ENCODE measurements around the gene RPL39L. TPM values are rescaled to one million over a fixed set of nuclear protein-coding genes. Genes with fewer than 3 reads are reported as not detected.
"Not testable (repeated sequence)": the region's sequence is repeated elsewhere in the genome, so short reads cannot be mapped to it uniquely, and the experiment has no call there.

The RPL39L gene
- total RNA-seq, 2 experiments from 2014 or later, result 18.2 to 21.4 TPM

DNA sequence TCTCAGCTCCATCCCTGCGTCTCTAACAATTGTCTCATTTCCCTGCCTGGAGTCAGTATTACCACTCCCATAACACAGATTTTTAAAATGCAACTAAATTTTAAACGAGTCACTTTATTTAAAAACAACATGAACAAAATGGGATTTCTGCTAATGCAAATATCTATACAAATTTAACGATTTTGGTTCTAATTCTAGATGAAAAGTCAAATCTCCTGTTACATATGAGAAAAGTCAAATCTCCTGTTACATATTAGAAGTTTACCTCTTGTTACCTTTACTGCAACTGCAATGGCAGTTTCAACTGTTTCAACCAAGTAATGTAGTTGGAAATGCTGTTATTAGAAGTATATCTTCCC, 578 bp upstream of the RPL39L start:
- no peak for DNase-seq
- CTCF ChIA-PET, result interaction anchor here (0.6 to 5.7 kb wide), 36 partner anchors 10 to 538 kb away, joined by 3 to 81 read pairs (median 6); partner anchors contain the start of gene EIF4A2
- ATAC-seq, result no peak
- Mint-ChIP-seq H3K27me3 (no peaks in the 10 kb centered on the region), H3K4me1 (peaks cover 27% of the 10 kb centered on the region), H3K9me3 (ENCODE audit: low read depth) (peaks cover 20% of the 10 kb centered on the region), H3K27ac (peak overlapping the region; percentile 95), H3K36me3 (ENCODE audit: low read depth) (peaks cover 26% of the 10 kb centered on the region), H3K4me3 (peak overlapping the region; percentile 79)
- POLR2A ChIA-PET, result interaction anchor here (0.5 to 1.3 kb wide), 5 partner anchors 25 to 333 kb away, joined by 3 to 5 read pairs (median 3); no protein-coding TSS in a partner anchor
- intact Hi-C loops (cut with DNase I, micrococcal nuclease), result loop anchor here (1.0 to 5.0 kb wide), 12 partner anchors 10 to 1992 kb away; partner anchors contain the start of genes DNAJB11 (in 1 of the 2), EIF4A2 (in 1 of the 2), ST6GAL1 (in 1 of the 2) and TRA2B (in 1 of the 2)

GRCh38 chr3:187136936-187137335, 2.4 kb downstream of the RPL39L start:
- Mint-ChIP-seq H3K4me3 (no peak overlapping the region), H3K27me3 (no peaks in the 10 kb centered on the region), H3K36me3 (ENCODE audit: low read depth) (peaks cover 28% of the 10 kb centered on the region), H3K27ac (no peak overlapping the region), H3K4me1 (peaks cover 34% of the 10 kb centered on the region), H3K9me3 (ENCODE audit: low read depth) (peaks cover 13% of the 10 kb centered on the region)
- CTCF ChIA-PET, result interaction anchor here (0.8 to 5.7 kb wide), 4 partner anchors 13 to 28 kb away, joined by 3 to 81 read pairs (median 4); no protein-coding TSS in a partner anchor
- DNase-seq, result peak; percentile 38
- intact Hi-C loops (cut with DNase I, micrococcal nuclease), result loop anchor here (5.0 kb wide), 3 partner anchors 110 to 1995 kb away; partner anchors contain the start of gene TRA2B (in 1 of the 2)
- POLR2A ChIA-PET, result interaction anchor here (0.6 to 0.8 kb wide), 2 partner anchors 8 to 16 kb away, joined by 3 to 4 read pairs; no protein-coding TSS in a partner anchor
- no peak for ATAC-seq

- Mint-ChIP-seq H3K4me3 (no peak overlapping the region), H3K36me3 (ENCODE audit: low read depth) (peaks cover 28% of the 10 kb centered on the region), H3K9me3 (ENCODE audit: low read depth) (peaks cover 11% of the 10 kb centered on the region), H3K27ac (no peak overlapping the region), H3K27me3 (no peaks in the 10 kb centered on the region), H3K4me1 (peaks cover 38% of the 10 kb centered on the region)
- ATAC-seq (no peak), DNase-seq (no peak)
- intact Hi-C loops (cut with DNase I, micrococcal nuclease), result loop anchor here (5.0 kb wide), 3 partner anchors 109 to 1996 kb away; partner anchors contain the start of gene TRA2B (in 1 of the 2)
- POLR2A ChIA-PET, result interaction anchor here (0.6 to 0.8 kb wide), 2 partner anchors 7 to 17 kb away, joined by 3 to 4 read pairs; no protein-coding TSS in a partner anchor
- CTCF ChIA-PET, result interaction anchor here (0.9 to 5.7 kb wide), 3 partner anchors 14 to 287 kb away, joined by 5 to 81 read pairs (median 7); no protein-coding TSS in a partner anchor
Observed at GRCh38 chr3:187136337-187136736, 3.0 kb downstream of the RPL39L start.

DNA sequence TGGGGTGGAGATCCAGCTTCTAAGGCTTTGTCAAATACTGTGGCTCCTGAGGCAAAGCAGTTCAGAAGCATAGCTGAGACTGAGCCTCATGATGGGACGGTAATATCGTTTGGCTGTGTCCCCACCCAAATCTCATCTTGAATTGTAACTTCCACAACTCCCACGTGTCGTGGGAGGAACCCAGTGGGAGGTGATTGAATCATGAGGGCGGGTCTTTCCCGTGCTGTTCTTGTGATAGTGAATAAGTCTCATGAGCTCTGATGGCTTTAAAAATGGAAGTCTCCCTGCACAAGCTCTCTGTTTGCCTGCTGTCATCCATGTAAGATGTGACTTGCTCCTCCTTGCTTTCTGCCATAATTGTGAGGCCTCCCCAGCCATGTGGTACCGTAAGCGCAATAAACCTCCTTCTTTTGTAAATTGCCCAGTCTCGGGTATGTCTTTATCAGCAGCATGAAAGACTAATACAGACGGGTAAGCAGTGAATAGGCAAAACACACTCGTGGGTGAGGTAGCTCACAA, 4.1 kb downstream of the RPL39L start:
- H3K4me1 Mint-ChIP-seq, result peaks cover 49% of the 10 kb centered on the region
- H3K36me3 Mint-ChIP-seq (ENCODE audit: low read depth), result peaks cover 35% of the 10 kb centered on the region

DNA sequence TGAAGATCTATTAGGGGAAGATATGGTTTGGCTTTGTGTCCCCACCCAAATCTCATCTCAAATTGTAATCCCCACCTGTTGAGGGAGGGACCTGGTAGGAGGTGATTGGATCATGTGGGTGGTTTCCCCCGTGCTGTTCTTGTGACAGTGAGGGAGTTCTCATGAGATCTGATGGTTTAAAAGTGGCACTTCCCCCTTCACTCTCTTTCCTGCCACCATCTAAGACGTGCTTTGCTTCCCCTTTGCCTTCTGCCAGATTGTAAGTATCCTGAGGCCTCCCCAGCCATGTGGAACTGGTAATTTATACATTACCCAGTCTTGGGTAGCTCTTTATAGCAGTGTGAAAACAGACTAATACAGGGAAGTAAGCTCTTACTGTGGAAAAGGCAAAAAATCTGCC, 6.1 kb downstream of the RPL39L start:
- H3K27me3 Mint-ChIP-seq; H3K4me3 Mint-ChIP-seq; DNase-seq; intact Hi-C loops (cut with DNase I, micrococcal nuclease); POLR2A ChIA-PET; ATAC-seq; H3K27ac Mint-ChIP-seq: not testable (repeated sequence)
- H3K4me1 Mint-ChIP-seq, result peaks cover 48% of the 10 kb centered on the region
- H3K36me3 Mint-ChIP-seq (ENCODE audit: low read depth), result peaks cover 39% of the 10 kb centered on the region
- peaks cover 25% of the 10 kb centered on the region for H3K9me3 Mint-ChIP-seq (ENCODE audit: low read depth)
- CTCF ChIA-PET, result interaction anchor here (0.6 to 1.3 kb wide), 2 partner anchors 20 to 378 kb away, joined by 3 to 5 read pairs; no protein-coding TSS in a partner anchor

More for the DNA sequence above, 4.1 kb downstream of the RPL39L start:
- peaks cover 14% of the 10 kb centered on the region for H3K9me3 Mint-ChIP-seq (ENCODE audit: low read depth)
- H3K27ac Mint-ChIP-seq, H3K4me3 Mint-ChIP-seq, POLR2A ChIA-PET, H3K27me3 Mint-ChIP-seq, ATAC-seq, DNase-seq: not testable (repeated sequence)
- intact Hi-C loops (cut with DNase I, micrococcal nuclease), result loop anchor here (5.0 kb wide), 3 partner anchors 108 to 1997 kb away; partner anchors contain the start of gene TRA2B (in 1 of the 2)
- CTCF ChIA-PET, result interaction anchor here (0.6 to 1.9 kb wide), 2 partner anchors 85 to 286 kb away, joined by 3 to 7 read pairs; no protein-coding TSS in a partner anchor

GRCh38 chr3:187132666-187133065, 6.6 kb downstream of the RPL39L start:
- peaks cover 25% of the 10 kb centered on the region for H3K9me3 Mint-ChIP-seq (ENCODE audit: low read depth)
- DNase-seq (no peak), ATAC-seq (no peak)
- peaks cover 38% of the 10 kb centered on the region for H3K36me3 Mint-ChIP-seq (ENCODE audit: low read depth)
- no peak overlapping the region for H3K27ac Mint-ChIP-seq
- intact Hi-C loops (cut with DNase I, micrococcal nuclease), result no loop called here
- H3K4me1 Mint-ChIP-seq, result peaks cover 47% of the 10 kb centered on the region
- POLR2A ChIA-PET, result no interaction called here
- H3K4me3 Mint-ChIP-seq, result no peak overlapping the region
- CTCF ChIA-PET, result interaction anchor here (0.6 to 4.7 kb wide), 3 partner anchors 19 to 1366 kb away, joined by 3 to 29 read pairs (median 5); no protein-coding TSS in a partner anchor
- no peaks in the 10 kb centered on the region for H3K27me3 Mint-ChIP-seq

DNA sequence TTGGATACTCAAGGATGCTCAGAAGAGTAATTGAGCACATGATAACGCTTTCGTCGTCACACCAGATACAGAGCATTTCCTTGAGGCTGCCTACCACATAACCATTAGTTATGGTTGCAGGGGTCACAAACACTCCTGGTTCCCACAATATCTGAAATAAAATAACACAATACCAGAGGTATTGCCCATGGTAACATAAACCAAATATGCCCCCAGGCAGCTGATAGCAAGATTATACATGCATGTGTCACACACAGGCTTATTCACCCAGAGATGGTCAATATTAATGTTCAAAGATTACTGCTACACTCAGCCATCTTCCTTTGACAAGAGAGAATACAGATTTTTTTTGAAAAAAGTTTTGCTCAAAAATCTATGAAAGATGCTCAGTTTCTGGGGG, 7.3 kb downstream of the RPL39L start:
- Mint-ChIP-seq H3K27ac (peak overlapping the region; percentile 55), H3K4me3 (no peak overlapping the region), H3K4me1 (peaks cover 47% of the 10 kb centered on the region), H3K27me3 (no peaks in the 10 kb centered on the region), H3K9me3 (ENCODE audit: low read depth) (peaks cover 26% of the 10 kb centered on the region), H3K36me3 (ENCODE audit: low read depth) (peaks cover 40% of the 10 kb centered on the region)
- POLR2A ChIA-PET, result no interaction called here
- ATAC-seq (no peak), DNase-seq (no peak)
- intact Hi-C loops (cut with DNase I, micrococcal nuclease), result loop anchor here in 1 of 2 experiments (2.0 kb wide), 1 partner anchor 103 kb away; no protein-coding TSS in a partner anchor
- CTCF ChIA-PET, result interaction anchor here (0.7 to 4.7 kb wide), 5 partner anchors 8 to 306 kb away, joined by 3 to 38 read pairs (median 6); partner anchors contain the start of gene RPL39L

GRCh38 chr3:187130346-187131066, 8.8 kb downstream of the RPL39L start:
- peaks cover 35% of the 10 kb centered on the region for H3K4me1 Mint-ChIP-seq
- peak; percentile 92 for ATAC-seq
- peak overlapping the region; percentile 55 for H3K4me3 Mint-ChIP-seq
- POLR2A ChIA-PET, result no interaction called here
- CTCF ChIA-PET, result interaction anchor here (1.4 to 4.7 kb wide), 5 partner anchors 9 to 281 kb away, joined by 3 to 38 read pairs (median 6); partner anchors contain the start of gene RPL39L
- no peaks in the 10 kb centered on the region for H3K27me3 Mint-ChIP-seq
- DNase-seq, result peak; percentile 63
- intact Hi-C loops (cut with DNase I, micrococcal nuclease), result loop anchor here (1.0 to 2.0 kb wide), 2 partner anchors 9 to 102 kb away; partner anchors contain the start of gene RPL39L (in 2 of the 2)
- peaks cover 23% of the 10 kb centered on the region for H3K9me3 Mint-ChIP-seq (ENCODE audit: low read depth)
- H3K36me3 Mint-ChIP-seq (ENCODE audit: low read depth), result peaks cover 35% of the 10 kb centered on the region
- H3K27ac Mint-ChIP-seq, result peak overlapping the region; percentile 98

GRCh38 chr3:187125319-187126031, 13.8 kb downstream of the RPL39L start:
- Mint-ChIP-seq H3K27me3 (no peaks in the 10 kb centered on the region), H3K9me3 (ENCODE audit: low read depth) (peaks cover 16% of the 10 kb centered on the region), H3K27ac (no peak overlapping the region), H3K4me1 (peaks cover 16% of the 10 kb centered on the region), H3K4me3 (no peak overlapping the region), H3K36me3 (ENCODE audit: low read depth) (peaks cover 19% of the 10 kb centered on the region)
- POLR2A ChIA-PET, result no interaction called here
- no peak for ATAC-seq
- DNase-seq, result no peak
- CTCF ChIA-PET, result interaction anchor here (1.5 kb wide), 1 partner anchor 40 kb away, joined by 3 read pairs; no protein-coding TSS in a partner anchor
- intact Hi-C loops (cut with DNase I, micrococcal nuclease), result no loop called here

DNA sequence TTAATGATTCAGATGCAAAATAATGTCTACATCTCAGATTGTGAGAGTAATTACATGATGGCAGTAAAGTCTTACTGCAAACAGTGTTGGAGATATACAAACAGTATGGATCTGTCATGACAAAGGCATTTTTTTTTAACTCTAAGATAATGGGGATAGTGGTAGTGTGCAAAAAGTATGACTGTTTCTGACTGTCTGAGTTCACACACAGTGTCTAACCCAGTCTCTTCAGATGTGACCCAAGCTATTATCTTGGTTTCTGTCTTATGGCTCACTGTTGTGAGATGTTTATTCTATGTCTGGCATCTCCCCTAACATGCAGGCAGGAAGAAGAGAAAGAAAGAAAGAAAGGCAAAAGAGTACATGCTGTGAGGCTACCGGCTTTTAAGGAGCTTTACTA, 17.0 kb downstream of the RPL39L start:
- no peaks in the 10 kb centered on the region for H3K4me1 Mint-ChIP-seq
- ATAC-seq (no peak), DNase-seq (no peak)
- intact Hi-C loops (cut with DNase I, micrococcal nuclease), result no loop called here
- H3K27me3 Mint-ChIP-seq, result no peaks in the 10 kb centered on the region
- ChIA-PET CTCF (interaction anchor here (0.6 to 2.8 kb wide), 6 partner anchors 9 to 349 kb away, joined by 3 to 12 read pairs (median 8); partner anchors contain the start of gene RPL39L), POLR2A (no interaction called here)
- H3K4me3 Mint-ChIP-seq, result no peak overlapping the region
- peaks cover 4% of the 10 kb centered on the region for H3K36me3 Mint-ChIP-seq (ENCODE audit: low read depth)
- H3K9me3 Mint-ChIP-seq (ENCODE audit: low read depth), result peaks cover 3% of the 10 kb centered on the region
- no peak overlapping the region for H3K27ac Mint-ChIP-seq

All from activated CD4-positive, alpha-beta T cell treated with anti-CD3 and anti-CD28 coated beads for 36 hours (primary cell).